CD4-positive, alpha-beta T cell treated with Interleukin-6 for 4 hours (primary cell): ENCODE measurements around the gene PKN3.

ENCODE experiments used
- DNase-seq: peaks from one replicate; pipeline ENCODE4 v3.0.0-alpha.2; 2020; ENCODE audit warnings: mixed read lengths

The PKN3 gene

GRCh38 chr9:128750926-128751595 lies 48.8 kb downstream of the PKN3 start:
- DNase-seq = no peak

GRCh38 chr9:128753627-128754026 lies 51.3 kb downstream of the PKN3 start:
- DNase-seq = no peak

- DNase-seq = no peak
These were observed 55.3 kb downstream of the PKN3 start for GRCh38 chr9:128757602-128758001.

- DNase-seq = no peak
These were observed 60.6 kb downstream of the PKN3 start for GRCh38 chr9:128762671-128763449.

- DNase-seq = no peak
These were observed 62.1 kb downstream of the PKN3 start for GRCh38 chr9:128764361-128764760.

GRCh38 chr9:128765499-128765898 lies 63.2 kb downstream of the PKN3 start:
- no peak for DNase-seq

GRCh38 chr9:128768606-128769005 lies 66.3 kb downstream of the PKN3 start:
- no peak for DNase-seq
